NT2/D1 (cell line): ENCODE measurements around the gene VWA8.

Experiments
- YY1 ChIP-seq: IDR thresholded peaks from 2 replicates; pipeline ENCODE4 v1.6.1; 2011; ENCODE audit not compliant: insufficient read length, insufficient read depth
- ZNF274 ChIP-seq: IDR thresholded peaks from 2 replicates; pipeline ENCODE4 v1.6.1; 2011; ENCODE audit warnings: mild to moderate bottlenecking, low read depth, low read length

- no peak for TF ChIP-seq ZNF274
- no peak for TF ChIP-seq YY1
Observed at GRCh38 chr13:41648314-41648935, 312.5 kb downstream of the VWA8 start.
